IPS DF 6.9 (cell line): ENCODE data around the gene AOPEP.

Experiments
- DNase-seq: peaks from one replicate; pipeline ENCODE4 v3.0.0-alpha.2; 2013; ENCODE audit warnings: low read depth, low spot score
- H3K27ac ChIP-seq: one replicate; pipeline ENCODE4 v1.5.1; 2013; ENCODE audit warnings: low read length, control low read depth
- H3K27me3 ChIP-seq: 2 replicates; pipeline ENCODE4 v1.6.1; 2013; ENCODE audit warnings: mild to moderate bottlenecking, low read length; ENCODE audit not compliant: control insufficient read depth, insufficient read depth
- H3K36me3 ChIP-seq: 2 replicates; pipeline ENCODE4 v1.6.1; 2013; ENCODE audit warnings: low read length; ENCODE audit not compliant: control insufficient read depth, insufficient read depth
- H3K4me1 ChIP-seq: 2 replicates; pipeline ENCODE4 v1.6.1; 2013; ENCODE audit warnings: low read length; ENCODE audit not compliant: control insufficient read depth, insufficient read depth
- H3K4me3 ChIP-seq: 2 replicates; pipeline ENCODE4 v1.5.1; 2013; ENCODE audit warnings: mild to moderate bottlenecking, low read length
- H3K9me3 ChIP-seq: 2 replicates; pipeline ENCODE4 v1.6.1; 2013; ENCODE audit warnings: low read length, inconsistent platforms; ENCODE audit not compliant: control insufficient read depth, insufficient read depth
- WGBS: extraction: QIAGEN DNeasy Blood & Tissue Kit; methylation state at CpG from one replicate; pipeline ENCODE4 v1.1.7; 2013; ENCODE audit warnings: mixed read lengths, missing lambda C conversion rate; ENCODE audit not compliant: insufficient read length, insufficient coverage; 5-methylcytosine and 5-hydroxymethylcytosine counted together

The AOPEP gene

DNA sequence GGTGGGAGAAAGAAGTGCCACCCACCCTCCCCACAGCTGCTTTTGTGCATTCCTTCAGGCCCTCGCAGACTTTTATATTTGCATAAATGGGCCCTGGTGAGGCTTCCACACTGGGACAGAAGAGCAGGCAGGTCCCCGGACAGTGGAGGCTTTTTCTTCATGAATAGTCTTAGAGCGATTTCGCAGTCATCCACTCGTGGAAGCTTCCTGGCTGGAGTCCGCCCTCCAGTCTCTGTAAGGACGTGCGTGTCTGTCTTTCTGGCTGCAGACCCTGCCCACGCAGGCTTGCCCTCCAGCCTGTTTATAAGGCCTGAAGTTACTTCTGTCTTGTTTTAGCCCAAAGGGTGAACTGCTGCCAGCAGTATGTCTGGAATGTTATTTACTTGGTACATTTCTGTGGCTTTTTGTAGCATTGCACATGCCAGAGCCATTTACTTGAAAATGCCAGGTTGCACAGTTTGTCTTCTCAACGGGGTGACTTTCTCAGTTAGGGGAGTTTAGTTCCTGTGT lies 195.7 kb downstream of the AOPEP start:
- DNase-seq: no peak
- H3K27me3 ChIP-seq: no peaks in the 10 kb centered on the region
- WGBS: no CpG with 5 or more reads among the region's 10 CpGs
- H3K4me3 ChIP-seq: no peak overlapping the region
- peaks cover 5% of the 10 kb centered on the region for H3K4me1 ChIP-seq
- no peaks in the 10 kb centered on the region for H3K36me3 ChIP-seq
- H3K9me3 ChIP-seq: no peaks in the 10 kb centered on the region
- no peak overlapping the region for H3K27ac ChIP-seq

DNA sequence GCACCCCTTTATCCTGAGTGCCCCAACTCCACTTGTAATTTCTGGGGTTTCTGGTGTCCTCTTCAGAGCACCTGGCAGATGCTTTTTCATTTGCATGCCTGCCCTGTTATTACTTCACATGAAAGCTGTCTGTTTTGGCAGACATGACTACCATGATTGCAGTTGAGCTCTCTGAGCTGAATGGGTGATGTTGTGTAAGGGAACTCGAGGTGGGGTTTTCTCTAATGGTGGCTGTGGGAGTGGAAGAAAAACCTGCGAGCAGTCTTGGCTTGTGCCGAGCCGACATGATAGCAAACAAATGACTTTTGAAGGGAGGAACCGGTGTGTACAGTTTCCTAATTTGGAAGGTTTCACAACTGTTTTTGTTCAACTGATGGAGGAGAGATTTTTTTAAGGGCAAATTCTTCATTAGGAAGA lies 196.2 kb downstream of the AOPEP start:
- peaks cover 4% of the 10 kb centered on the region for H3K4me1 ChIP-seq
- H3K27me3 ChIP-seq: no peaks in the 10 kb centered on the region
- H3K27ac ChIP-seq: no peak overlapping the region
- no peak for DNase-seq
- WGBS: no CpG with 5 or more reads among the region's 5 CpGs
- H3K36me3 ChIP-seq: no peaks in the 10 kb centered on the region
- H3K9me3 ChIP-seq: no peaks in the 10 kb centered on the region
- H3K4me3 ChIP-seq: no peak overlapping the region

DNA sequence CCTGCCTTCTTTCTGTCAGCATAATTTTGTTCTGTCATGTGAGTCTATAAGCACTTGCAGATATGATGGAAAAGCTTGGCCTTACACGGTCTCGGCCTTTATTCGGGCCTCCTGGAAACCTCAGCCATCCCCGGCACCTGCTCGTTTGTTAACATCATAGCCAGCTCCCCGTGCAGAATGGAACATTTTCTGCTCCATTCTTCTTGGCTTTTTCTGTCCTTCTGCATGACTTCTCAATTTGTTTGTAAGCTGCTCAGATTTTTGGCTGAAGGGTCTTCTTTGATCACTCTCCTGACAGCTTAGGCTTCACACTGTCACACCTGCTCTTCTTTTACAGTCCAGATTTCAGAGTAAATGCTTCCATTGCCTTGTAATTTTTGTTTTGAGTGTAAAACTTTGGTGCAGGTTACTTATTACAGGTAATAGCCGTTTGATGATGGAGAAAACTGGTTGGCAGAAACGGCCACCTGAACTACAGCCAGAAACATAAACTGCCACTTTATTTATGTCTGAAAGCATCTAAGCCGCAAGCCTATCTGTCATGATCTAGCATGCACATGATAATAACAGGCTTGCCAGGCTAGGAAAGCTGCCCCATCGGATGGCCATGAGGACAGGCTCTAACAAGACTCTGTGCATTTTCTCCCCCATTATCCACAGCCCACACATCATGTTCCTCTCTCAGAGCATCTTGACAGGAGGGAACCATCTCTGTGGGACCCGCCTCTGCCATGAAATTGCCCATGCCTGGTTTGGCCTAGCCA lies 197.0 kb downstream of the AOPEP start:
- no peaks in the 10 kb centered on the region for H3K36me3 ChIP-seq
- no peaks in the 10 kb centered on the region for H3K9me3 ChIP-seq
- WGBS: no CpG with 5 or more reads among the region's 11 CpGs
- H3K27me3 ChIP-seq: no peaks in the 10 kb centered on the region
- H3K4me3 ChIP-seq: no peak overlapping the region
- peaks cover 4% of the 10 kb centered on the region for H3K4me1 ChIP-seq
- H3K27ac ChIP-seq: no peak overlapping the region
- no peak for DNase-seq

DNA sequence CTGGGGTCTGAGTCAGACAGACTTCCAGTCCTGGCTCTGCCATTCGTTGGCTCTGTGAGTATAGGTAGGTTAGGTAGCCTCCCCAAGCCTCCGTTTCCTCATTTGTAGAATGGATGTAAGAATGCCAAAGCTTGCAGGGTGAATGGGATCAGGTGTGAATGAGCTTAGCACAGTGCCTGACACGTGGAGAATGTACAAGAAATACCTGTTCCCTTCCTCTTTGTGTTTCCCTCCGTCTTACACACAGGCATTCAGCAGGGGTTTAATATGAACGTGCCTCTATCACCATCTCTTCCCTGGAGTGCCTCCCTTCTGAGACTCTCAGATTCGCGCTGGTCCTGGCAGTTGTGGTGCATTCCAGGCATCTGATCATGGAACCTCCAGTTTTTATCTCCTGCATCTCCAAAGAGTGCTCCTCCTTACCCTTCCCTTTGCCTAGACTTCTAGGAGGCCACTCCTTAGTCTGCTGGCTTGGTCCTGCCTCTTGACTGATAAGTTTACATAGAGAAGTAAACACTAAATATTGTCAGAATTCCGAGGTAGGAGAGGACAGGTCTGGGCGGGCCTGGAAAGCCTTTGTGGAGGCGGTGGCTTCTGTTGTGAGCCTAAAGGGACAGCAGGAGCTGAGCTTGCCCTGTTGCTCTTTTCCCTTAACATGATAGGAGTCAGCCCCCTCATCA lies 199.4 kb downstream of the AOPEP start:
- H3K4me3 ChIP-seq: no peak overlapping the region
- no CpG with 5 or more reads among the region's 10 CpGs for WGBS
- H3K27ac ChIP-seq: no peak overlapping the region
- no peaks in the 10 kb centered on the region for H3K9me3 ChIP-seq
- H3K27me3 ChIP-seq: no peaks in the 10 kb centered on the region
- DNase-seq: no peak
- no peaks in the 10 kb centered on the region for H3K36me3 ChIP-seq
- H3K4me1 ChIP-seq: peaks cover 4% of the 10 kb centered on the region

DNA sequence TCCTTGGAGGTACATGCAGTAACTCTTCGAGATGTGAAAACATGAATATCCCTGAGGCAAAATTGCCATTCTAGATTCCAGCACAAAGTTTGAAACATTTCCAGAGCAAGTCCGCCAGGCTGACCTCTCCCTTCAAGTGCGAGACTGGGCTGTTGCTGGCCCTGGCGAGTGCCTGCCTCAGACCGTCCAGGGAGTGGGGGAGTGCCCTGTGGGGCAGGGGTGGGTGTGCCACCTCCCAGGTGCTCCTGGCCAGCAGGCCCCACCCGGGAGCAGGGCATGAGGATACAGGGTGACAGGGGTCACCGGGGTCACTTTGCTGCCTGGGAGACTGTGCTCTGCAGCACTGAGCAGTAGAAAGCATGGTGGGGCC lies 199.9 kb downstream of the AOPEP start:
- DNase-seq: no peak
- H3K36me3 ChIP-seq: no peaks in the 10 kb centered on the region
- H3K27ac ChIP-seq: no peak overlapping the region
- no peaks in the 10 kb centered on the region for H3K9me3 ChIP-seq
- no peak overlapping the region for H3K4me3 ChIP-seq
- peaks cover 4% of the 10 kb centered on the region for H3K4me1 ChIP-seq
- WGBS: no CpG with 5 or more reads among the region's 7 CpGs
- no peaks in the 10 kb centered on the region for H3K27me3 ChIP-seq

DNA sequence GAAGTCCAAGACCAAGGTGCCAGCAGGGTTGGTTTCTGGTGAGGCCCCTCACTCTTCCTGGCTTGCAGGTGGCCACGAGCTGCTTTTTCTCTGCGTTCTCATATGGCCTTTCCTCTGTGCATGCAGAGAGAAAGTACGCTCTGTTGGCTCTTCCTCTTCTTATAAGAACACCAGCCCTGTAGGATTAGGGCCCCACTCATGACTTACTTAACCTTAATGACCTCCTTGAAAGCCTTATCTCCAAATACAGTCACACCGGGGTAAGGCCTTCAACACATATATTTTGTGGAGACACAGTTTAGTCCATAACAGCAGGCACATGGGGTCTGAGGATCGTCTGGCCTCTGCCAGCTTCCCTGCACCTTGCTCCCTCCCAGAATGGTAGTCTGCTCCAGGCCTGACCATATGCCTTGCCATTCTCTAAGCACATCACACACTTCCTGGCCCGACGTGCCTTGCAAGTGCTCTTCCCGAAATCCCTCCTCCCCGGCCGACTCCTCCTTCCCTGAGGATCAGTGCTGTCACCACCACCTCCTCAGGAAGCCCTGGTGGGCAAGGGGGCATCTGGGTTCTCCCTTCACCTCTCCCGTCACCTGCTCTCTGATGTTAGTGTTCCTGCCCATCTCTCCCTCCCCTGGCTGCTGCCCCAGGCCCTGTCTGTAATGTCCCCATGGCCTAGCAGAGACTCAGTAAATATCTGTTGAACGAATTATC lies 200.7 kb downstream of the AOPEP start:
- Histone ChIP-seq H3K36me3 (no peaks in the 10 kb centered on the region), H3K27me3 (no peaks in the 10 kb centered on the region), H3K9me3 (no peaks in the 10 kb centered on the region), H3K27ac (no peak overlapping the region), H3K4me3 (no peak overlapping the region), H3K4me1 (0 out of 2 replicates have a peak, but pooled peaks cover 1% of the 10 kb centered on the region)
- no peak for DNase-seq
- WGBS: no CpG with 5 or more reads among the region's 12 CpGs

DNA sequence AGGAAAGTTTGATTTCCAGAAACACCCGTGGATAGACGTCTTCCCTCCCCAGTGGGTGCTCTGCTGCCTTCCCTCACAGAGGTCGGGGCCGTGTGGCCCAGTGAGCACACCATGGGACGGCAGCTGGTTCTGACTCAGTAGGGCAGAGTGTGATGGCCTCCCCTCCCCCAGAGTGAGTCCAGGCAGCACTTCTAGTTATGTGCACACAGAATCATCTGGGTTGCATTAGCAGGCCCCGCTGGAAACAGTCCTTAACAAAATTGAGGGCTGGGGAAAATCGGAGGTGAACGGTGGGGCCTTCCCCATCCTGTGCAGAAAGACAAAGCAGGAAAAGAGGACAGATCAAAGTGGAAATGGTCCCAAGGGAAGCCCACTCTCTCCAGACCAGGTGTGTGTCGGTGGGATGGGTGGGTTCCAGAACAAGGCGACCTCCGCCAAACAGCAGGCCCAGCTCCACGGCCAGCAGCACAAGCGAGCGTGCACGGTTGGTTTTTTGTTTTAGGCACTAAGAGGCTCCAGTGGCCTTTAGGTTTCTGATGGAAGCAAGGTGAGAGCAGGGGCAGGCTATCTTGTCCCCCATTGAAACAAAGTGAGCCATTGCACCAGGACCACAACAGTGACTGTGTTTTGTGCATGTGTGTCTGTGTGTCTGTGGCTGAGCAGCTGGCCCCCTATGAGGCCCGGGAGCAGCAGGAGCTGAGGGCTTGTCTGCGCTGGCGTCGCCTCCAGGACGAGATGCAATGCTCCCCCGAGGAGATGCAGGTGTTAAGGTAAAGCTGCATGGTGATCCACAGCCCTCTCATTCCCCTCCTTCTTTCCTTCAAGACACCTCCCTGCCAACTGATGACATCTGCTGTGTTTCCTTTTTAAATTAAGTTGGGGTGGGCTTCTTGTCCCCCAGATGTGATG lies 201.5 kb downstream of the AOPEP start:
- Histone ChIP-seq H3K4me1 (no peaks in the 10 kb centered on the region), H3K27ac (no peak overlapping the region), H3K36me3 (no peaks in the 10 kb centered on the region), H3K27me3 (no peaks in the 10 kb centered on the region), H3K9me3 (no peaks in the 10 kb centered on the region), H3K4me3 (no peak overlapping the region)
- DNase-seq: no peak
- no CpG with 5 or more reads among the region's 21 CpGs for WGBS

DNA sequence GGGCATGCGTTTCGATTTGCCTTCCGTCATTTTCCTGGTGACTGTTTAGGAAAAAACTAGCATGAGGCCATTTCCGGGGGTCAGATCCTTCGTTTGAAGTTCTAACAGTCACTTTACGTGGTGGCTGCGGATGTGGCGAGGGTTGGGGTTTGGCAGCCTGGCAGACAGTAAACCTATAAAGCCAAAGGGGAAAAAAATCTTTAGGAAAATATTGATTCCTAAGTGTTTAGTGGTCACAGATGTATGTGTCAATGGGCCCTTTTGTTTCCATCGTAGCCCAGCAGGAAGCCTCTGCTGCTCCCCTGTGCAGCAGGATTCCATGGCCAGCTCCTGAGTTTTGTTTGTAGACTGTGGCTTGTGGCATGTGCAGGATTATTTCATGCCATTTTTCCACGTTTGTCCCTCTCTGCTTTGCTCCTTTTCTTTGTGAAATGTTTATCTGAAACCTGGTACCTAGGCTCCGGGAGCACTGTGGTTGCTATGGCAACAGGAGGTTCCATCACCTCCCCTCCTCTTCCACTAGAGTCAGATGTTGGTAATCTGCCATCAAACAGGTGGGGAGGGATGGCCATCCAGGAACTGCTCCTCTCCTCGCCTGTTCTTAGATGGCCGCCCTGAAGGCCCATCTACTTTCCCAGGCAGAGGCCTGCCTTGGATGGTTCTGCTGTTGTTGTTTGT lies 202.3 kb downstream of the AOPEP start:
- Histone ChIP-seq H3K27ac (no peak overlapping the region), H3K27me3 (no peaks in the 10 kb centered on the region), H3K36me3 (no peaks in the 10 kb centered on the region), H3K9me3 (no peaks in the 10 kb centered on the region), H3K4me3 (no peak overlapping the region), H3K4me1 (no peaks in the 10 kb centered on the region)
- WGBS: no CpG with 5 or more reads among the region's 13 CpGs
- DNase-seq: no peak

DNA sequence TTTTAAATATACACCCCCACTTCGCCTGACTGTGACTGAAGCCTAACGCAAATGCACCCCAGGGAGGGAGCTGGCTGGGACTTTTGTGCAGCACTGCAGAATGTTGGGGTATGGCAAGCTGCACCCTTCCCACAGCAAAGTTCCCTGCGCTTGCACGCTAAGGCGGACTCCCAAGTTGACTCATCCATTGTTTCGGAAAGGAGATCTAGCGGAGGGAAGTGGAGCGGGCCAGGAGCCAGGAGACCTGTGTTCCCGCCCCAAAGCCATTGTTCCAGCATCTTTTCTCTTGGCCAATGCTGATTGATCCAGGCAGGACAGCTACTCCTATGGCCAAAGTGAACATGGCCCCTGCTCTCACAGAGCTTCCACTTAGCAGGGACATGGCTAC lies 202.9 kb downstream of the AOPEP start:
- H3K27me3 ChIP-seq: no peaks in the 10 kb centered on the region
- WGBS: no CpG with 5 or more reads among the region's 9 CpGs
- no peaks in the 10 kb centered on the region for H3K9me3 ChIP-seq
- no peak overlapping the region for H3K4me3 ChIP-seq
- no peaks in the 10 kb centered on the region for H3K36me3 ChIP-seq
- no peak for DNase-seq
- H3K4me1 ChIP-seq: no peaks in the 10 kb centered on the region
- H3K27ac ChIP-seq: no peak overlapping the region
